Measurements from ENCODE around the gene CCDC169. TPM values are rescaled to one million over a fixed set of nuclear protein-coding genes. Genes with fewer than 3 reads are reported as not detected.

Gene CCDC169
- total and polyA plus RNA-seq, 2 of the 4 experiments (the other 2 are of a cell fraction): 0.54 to 0.62 TPM

DNA sequence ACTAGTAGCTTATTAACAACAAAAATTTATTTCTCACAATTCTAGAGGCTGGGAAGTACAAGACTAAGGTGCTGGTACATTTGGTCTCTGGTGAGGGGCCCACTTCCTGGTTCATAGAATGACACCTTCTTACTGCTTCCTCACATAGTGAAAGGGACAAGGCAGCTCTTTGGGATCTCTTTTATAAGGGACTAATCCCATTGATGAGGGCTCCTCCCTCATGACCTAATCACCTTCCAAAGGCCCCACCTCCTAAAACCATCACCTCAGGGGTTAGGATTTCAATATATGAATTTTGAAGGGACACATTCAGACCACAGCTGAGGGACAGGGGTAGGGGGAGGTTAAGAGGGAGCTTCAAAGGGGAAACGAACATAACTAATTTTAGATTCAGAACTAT lies 28.3 kb upstream of the CCDC169 start:
- H2BK20ac ChIP-seq (ENCODE audit: low read depth, low read length): no peak overlapping the region
- H3K9ac ChIP-seq (ENCODE audit: low read depth, low read length): no peak overlapping the region
- H3K9me1 ChIP-seq (ENCODE audit: insufficient read depth, low read length): peaks cover 4% of the 10 kb centered on the region; the same call in 1 of the 2 replicates
- peaks cover 13 to 24% of the 10 kb centered on the region in 2 experiments for H3K79me1 ChIP-seq (ENCODE audit: low read depth in 1 of 2, low read length in 2 of 2)
- no peak overlapping the region for H2AK5ac ChIP-seq (ENCODE audit: low read depth, low read length)
- no peak overlapping the region for H2AK9ac ChIP-seq (replicated peaks; ENCODE audit: low read depth, low read length, poor library complexity)
- no peak overlapping the region for H3K14ac ChIP-seq (replicated peaks; ENCODE audit: low read depth, low read length)
- H4K8ac ChIP-seq (ENCODE audit: low read depth in 2 of 2, low read length in 2 of 2): no peak overlapping the region
- H4K20me1 ChIP-seq (ENCODE audit: insufficient read depth, low read length): peaks cover 3% of the 10 kb centered on the region; the same call in 1 of the 2 replicates
- peaks cover 2% of the 10 kb centered on the region; the same call in 1 of the 2 replicates for H3K4me1 ChIP-seq (ENCODE audit: control insufficient read depth, insufficient read depth, low read length)
- H3K56ac ChIP-seq (ENCODE audit: extremely low read depth, insufficient read depth, low read length): no peak overlapping the region
- dilution Hi-C loops (cut with HindIII; ENCODE audit: low sequenced_read_pairs, unreplicated experiment): no loop called here
- H2BK5ac ChIP-seq (ENCODE audit: low read depth, low read length, poor library complexity, severe bottlenecking): no peak overlapping the region
- intact Hi-C loops (cut with micrococcal nuclease): no loop called here
- no peak overlapping the region for H3K4ac ChIP-seq (ENCODE audit: low read depth, low read length)
- BruUV-seq (replicated peaks): no TSS peak
- H3K18ac ChIP-seq (ENCODE audit: low read depth, low read length): no peak overlapping the region
- no peaks in the 10 kb centered on the region for H3K27me3 ChIP-seq (ENCODE audit: control insufficient read depth, insufficient read depth, low read length)
- no CpG with 5 or more reads among the region's 1 CpG for WGBS, 2 experiments (ENCODE audit: extremely low coverage in 2 of 2, insufficient read length in 1 of 2)
- no peak for TF ChIP-seq SMC3 (IDR thresholded peaks at IDR 0.05; ENCODE audit: low read depth, low read length)
- TF ChIP-seq, protein P1, sequence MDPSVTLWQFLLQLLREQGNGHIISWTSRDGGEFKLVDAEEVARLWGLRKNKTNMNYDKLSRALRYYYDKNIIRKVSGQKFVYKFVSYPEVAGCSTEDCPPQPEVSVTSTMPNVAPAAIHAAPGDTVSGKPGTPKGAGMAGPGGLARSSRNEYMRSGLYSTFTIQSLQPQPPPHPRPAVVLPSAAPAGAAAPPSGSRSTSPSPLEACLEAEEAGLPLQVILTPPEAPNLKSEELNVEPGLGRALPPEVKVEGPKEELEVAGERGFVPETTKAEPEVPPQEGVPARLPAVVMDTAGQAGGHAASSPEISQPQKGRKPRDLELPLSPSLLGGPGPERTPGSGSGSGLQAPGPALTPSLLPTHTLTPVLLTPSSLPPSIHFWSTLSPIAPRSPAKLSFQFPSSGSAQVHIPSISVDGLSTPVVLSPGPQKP (IDR thresholded peaks at IDR 0.05; ENCODE audit: borderline replicate concordance, low read depth, low read length): no peak
- no peak for TF ChIP-seq RCOR1 (IDR thresholded peaks at IDR 0.05; ENCODE audit: insufficient replicate concordance, low read length)
- TF ChIP-seq CHD1 (IDR thresholded peaks at IDR 0.05; ENCODE audit: low read depth, low read length): no peak
- TF ChIP-seq MAFK (IDR thresholded peaks at IDR 0.05; ENCODE audit: low read depth, low read length): no peak
- TF ChIP-seq RFX5 (IDR thresholded peaks at IDR 0.05; ENCODE audit: low read depth, low read length): no peak
- TF ChIP-seq, protein P2, sequence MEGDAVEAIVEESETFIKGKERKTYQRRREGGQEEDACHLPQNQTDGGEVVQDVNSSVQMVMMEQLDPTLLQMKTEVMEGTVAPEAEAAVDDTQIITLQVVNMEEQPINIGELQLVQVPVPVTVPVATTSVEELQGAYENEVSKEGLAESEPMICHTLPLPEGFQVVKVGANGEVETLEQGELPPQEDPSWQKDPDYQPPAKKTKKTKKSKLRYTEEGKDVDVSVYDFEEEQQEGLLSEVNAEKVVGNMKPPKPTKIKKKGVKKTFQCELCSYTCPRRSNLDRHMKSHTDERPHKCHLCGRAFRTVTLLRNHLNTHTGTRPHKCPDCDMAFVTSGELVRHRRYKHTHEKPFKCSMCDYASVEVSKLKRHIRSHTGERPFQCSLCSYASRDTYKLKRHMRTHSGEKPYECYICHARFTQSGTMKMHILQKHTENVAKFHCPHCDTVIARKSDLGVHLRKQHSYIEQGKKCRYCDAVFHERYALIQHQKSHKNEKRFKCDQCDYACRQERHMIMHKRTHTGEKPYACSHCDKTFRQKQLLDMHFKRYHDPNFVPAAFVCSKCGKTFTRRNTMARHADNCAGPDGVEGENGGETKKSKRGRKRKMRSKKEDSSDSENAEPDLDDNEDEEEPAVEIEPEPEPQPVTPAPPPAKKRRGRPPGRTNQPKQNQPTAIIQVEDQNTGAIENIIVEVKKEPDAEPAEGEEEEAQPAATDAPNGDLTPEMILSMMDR (conservative IDR thresholded peaks at IDR 0.05; ENCODE audit: low read depth, low read length): no peak
- no peaks in the 10 kb centered on the region for H3K9me3 ChIP-seq (ENCODE audit: control insufficient read depth, insufficient read depth, low read length)
- no peak overlapping the region for H2BK120ac ChIP-seq (ENCODE audit: low read depth, low read length)
- ATAC-seq (ENCODE audit: low read depth): no peak
- POLR2A ChIA-PET (ENCODE audit: unreplicated experiment): no interaction called here
- DNase-seq: no peak
- no peak overlapping the region for H3K4me3 ChIP-seq (ENCODE audit: insufficient read depth, low read depth, low read length)
- no peak overlapping the region for H3K27ac ChIP-seq (ENCODE audit: insufficient read depth, low read length)
- H3K23ac ChIP-seq (ENCODE audit: low read depth, low read length): no peak overlapping the region
- in situ Hi-C loops (cut with MboI; ENCODE audit: low sequenced_read_pairs): loop anchor here (25.0 kb wide), 1 partner anchor 661 kb away; the partner anchor contains the start of gene ALG5
- no peak overlapping the region for H3K4me2 ChIP-seq (ENCODE audit: low read depth, low read length)
- H2BK15ac ChIP-seq (ENCODE audit: low read depth, low read length): no peak overlapping the region
- CTCF ChIA-PET: no interaction called here
- no peak overlapping the region for H2AFZ ChIP-seq (replicated peaks; ENCODE audit: low read length, poor library complexity)
- H3K36me3 ChIP-seq (ENCODE audit: control insufficient read depth, insufficient read depth, low read length): peaks cover 39% of the 10 kb centered on the region
- H4K91ac ChIP-seq (ENCODE audit: insufficient read depth, low read depth, low read length): no peak overlapping the region
- H4K5ac ChIP-seq (ENCODE audit: low read depth, low read length): no peak overlapping the region

Data from IMR-90 (cell line).